ENCODE measurements around the gene NTM.

DNA sequence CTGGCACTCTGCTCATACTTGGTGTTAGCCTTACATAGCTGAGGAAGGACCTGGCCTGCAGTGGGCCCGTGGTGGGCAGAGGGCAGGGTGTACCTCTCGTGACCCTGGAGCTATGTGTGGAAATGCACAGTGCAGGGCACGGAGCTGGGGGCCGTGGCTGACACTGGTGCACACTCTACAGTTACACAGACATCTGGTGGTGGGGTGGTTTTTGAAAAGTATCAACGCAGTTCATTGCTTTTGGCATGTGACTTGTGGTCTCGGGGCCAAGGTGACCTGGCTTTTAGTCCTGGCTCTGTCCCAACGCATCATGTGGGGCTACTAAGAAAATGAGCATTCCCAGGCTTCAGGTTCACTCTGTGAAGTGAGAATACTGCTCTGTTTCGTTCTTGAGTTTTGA is 553.6 kb downstream of the NTM start:
- TF ChIP-seq CTCF (IDR thresholded peaks at IDR 0.05) (no peak), POLR2A (IDR thresholded peaks at IDR 0.05) (no peak)

Data from breast epithelium (tissue), 3 donors.